GM19397 (cell line): ENCODE results near the gene ZMIZ1.
"Not testable (repeated sequence)": the region's sequence is repeated elsewhere in the genome, so short reads cannot be mapped to it uniquely, and the experiment has no call there.

Experiments
- ATAC-seq: cut with Tn5 transposase; IDR thresholded peaks from one replicate; pipeline ENCODE4 v1.9.1; 2021; ENCODE audit warnings: mild to moderate bottlenecking, moderate library complexity; ENCODE audit not compliant: unreplicated experiment

The ZMIZ1 gene

DNA sequence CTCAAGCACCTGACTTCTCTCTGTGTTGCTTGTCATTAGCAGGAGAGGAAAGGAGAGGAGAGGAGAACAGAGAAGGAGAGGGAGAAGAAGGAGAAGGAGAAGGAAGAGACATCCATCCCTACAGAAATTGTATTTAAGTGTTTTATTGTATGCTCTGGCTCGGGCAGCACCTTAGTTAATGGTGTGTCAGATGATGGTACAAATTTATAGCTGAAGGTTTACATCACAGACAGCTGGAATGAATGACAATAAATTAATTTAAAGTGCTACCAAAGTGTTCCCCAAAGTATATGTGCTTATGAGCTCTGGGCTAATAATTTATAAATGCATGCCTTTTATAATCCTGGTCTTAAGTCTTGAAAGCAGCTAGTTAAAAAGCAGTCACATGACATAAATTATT, 38.1 kb upstream of the ZMIZ1 start:
- no peak for ATAC-seq

DNA sequence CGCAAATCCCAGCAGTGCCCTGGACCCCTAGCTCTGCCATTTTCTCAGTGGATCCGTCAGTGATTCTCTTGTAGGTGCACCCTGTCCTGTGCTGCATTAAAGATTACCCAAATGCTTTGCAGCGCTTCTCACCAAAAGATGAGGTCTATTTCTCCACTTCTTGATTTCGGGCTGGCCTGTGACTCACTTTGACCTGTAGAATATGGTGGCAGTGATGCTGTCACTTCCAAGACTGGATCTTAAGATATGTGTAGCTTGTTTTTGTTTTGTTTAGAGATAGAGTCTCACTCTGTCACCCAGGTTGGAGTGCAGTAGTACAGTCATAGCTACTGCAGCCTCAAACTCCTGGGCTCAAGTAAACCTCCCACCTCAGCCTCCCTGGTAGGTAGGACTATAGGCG, 37.0 kb upstream of the ZMIZ1 start:
- ATAC-seq = no peak

DNA sequence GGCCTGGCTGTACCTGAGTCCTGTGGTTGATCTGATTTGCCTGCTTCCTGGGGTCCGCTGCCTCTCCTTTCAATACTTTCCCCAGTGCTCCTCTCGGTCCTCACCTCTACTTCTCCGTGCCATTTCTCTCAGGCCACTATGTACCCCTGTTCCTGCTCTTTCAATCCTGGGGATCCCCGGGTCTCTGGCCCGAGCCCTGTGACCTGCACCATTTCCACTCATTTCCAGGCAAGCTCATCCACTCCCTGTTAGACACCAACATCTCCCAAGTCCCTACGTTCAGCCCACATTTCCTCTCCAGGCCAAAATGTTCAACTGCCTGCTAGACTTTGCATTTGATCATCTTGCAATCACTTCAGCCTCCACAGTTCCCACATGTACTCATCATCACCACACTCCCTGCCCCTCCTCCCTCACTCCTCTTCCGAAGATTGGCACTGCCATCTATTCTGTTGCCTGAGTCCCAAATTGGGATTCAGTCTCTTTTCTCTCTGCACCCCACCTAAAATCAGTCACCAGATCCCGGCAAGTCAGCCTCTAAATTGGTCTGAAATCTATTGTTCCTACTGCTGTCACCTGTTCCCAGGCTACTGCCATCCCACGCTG, 34.4 kb upstream of the ZMIZ1 start:
- no peak for ATAC-seq

DNA sequence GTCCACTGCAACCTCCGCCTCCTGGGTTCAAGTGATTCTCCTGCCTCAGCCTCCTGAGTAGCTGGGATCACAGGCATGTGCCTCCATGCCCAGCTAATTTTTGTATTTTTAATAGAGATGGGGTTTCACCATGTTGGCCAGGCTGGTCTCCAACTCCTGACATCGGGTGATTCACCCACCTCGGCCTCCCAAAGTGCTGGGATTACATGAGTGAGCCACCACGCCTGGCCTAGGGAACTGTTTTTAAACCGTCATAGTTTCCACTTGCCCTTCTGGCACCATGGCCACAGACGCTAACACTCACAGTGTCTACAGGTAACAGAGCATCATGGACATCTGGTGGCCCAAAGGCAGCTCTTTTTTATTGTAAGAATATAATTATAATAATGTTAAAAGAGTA, 32.4 kb upstream of the ZMIZ1 start:
- ATAC-seq = not testable (repeated sequence)

DNA sequence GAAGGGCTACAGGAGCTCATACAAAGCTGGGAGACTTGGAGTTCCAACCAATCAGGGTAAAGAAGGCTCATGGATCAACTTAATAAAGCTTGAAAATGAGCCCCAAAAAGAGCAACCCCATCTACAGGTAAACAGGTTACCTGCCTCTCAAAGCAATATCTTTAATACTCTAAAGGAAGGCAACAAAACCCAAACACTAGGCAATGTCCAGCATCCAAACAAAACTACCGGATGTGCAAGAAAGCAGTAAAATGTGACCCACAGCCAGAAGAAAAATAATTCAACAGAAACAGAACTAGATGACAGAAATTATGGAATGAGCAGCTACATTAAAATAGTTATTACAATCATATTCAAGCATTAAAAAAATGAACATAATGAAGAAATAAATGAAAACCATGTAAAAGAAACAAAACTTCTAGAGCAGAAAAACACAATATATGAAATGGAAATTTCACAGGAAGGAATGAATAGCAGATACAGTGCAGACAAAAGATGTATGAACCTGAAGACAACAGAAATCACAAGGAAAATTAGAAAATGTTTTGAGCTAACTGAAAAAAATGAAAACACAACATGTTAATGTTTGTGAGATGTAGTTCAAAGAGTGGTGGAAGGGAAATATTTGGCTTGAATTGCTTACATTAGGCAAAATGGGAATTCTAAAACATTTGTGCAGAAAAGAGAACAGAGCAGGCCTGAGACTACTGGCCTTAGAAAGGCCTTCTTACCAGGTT, 30.5 kb upstream of the ZMIZ1 start:
- no peak for ATAC-seq

DNA sequence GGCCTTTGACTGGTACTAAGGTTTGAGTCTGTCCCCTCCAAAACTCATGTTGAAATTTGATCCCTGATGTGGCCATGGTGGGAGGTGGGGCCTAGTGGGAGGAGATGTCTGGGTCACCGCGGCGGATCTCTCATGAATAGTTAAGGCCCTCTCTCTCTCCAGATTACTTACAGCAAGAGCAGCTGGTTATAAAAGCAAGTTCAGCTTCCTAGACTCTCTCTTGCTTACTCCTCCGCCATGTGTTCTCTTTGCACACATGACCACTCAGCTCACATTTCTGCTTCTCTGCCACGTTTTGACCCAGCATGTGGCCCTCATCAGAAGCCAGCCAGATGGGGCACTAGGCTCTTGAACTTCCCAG, 29.9 kb upstream of the ZMIZ1 start:
- ATAC-seq = no peak

DNA sequence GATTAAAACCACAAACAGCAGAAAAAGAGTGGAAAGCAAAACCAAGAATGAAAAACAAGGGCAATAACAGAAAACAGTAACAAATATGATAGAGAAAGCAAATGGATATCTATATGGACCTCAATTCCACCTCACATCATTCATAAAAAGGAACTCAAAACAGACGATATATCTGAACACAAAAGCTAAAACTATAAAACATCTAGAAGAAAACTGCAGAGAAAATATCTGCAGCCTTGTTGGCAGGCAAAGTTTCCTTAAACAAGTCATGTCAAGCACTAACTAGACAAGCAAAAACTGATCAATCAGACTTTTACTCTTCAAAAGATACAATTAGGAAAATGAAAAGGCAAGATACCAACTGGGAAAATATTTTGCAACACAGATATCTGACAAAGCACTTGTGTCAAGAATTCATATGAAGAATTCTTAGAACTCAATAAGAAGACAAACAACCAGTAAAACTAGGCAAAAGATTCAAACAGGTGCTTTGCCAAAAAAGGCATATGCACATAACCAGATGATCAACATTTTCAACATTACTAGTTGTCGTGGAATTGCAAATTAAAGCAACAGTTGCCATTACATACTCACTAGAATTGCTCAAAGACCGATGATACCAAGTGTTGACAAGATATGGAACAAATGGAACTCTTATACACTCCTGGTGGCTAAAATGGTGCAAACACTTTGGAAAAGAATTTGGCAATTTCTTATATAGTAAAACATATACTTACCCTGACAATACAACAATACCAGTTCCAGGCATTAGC, 25.9 kb upstream of the ZMIZ1 start:
- no peak for ATAC-seq

DNA sequence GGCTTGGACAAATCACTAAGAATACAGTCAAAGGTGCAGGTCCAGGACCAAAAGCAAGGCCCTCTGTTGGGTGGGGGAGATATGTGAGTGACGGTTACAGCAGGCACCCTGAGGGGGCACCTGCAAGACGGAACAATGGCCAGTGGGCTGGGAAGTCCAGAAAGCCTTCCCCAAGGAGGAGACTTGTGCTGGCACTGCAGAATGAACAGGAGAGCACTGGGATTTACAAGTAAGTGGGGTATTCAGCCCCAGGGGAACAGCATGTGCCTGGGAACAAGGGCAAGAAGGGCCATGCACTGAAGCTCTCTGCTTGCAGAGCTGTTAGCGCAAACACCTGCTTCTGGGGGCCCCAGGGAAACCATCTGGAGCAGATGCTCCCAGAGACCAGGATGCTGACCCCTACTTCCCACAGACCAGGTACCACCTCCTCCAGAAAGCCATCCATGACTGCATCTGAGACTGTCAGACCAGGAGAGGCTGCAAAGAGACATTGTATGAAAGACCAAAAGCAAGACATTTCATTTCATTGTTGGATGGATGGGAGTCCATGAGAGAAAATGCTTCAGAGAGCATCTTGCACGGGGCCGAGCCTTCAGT, 24.6 kb upstream of the ZMIZ1 start:
- ATAC-seq = no peak

DNA sequence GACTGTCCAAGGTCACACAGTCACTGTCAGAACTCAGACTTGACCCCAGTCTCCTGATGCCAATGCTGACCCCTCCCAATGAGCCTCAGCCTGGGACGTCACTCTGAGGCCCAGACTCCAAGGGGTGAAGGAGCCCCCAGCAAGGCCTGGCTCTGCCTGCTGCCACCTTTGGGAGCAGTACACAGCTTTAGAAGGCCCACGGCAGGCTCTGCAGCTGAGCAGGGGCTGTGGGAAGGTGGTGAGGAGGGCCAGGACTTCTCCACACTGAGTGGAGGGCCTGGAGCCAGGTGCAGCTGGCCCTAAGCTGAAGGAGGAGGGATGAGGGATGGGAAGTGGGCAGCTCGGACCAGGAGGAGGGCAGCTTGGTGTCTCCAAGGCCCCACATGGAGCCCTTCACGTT, 23.9 kb upstream of the ZMIZ1 start:
- ATAC-seq = no peak

DNA sequence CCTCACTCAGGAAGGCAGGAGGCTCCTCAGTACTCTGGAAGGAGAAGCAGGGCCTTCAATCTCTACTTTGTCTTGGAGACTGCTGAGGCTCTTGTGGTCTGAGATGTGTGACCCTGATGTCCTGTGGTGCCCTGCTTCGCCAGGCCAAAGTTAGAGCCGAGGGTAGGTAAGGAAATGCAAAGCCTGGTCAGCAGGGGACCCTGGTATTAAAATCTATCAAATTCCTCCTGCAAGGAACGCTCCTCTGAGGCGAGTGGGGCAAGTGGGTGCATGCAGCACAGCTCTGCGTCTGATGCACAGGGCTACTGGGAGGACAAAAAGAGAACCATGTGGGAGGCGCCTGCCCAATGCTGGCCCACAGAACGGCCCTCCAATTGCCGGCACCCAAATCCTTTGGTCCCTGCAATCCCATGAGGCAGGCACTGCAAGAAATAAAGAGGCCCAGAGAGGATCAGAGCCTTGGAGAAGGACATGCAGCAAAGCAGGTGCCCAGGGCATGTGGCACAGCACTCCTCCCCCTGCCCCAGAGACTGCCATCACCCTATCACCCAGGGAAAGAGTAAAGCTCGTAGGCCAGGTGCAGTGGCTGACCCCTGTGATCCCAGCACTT, 23.1 kb upstream of the ZMIZ1 start:
- ATAC-seq = no peak

DNA sequence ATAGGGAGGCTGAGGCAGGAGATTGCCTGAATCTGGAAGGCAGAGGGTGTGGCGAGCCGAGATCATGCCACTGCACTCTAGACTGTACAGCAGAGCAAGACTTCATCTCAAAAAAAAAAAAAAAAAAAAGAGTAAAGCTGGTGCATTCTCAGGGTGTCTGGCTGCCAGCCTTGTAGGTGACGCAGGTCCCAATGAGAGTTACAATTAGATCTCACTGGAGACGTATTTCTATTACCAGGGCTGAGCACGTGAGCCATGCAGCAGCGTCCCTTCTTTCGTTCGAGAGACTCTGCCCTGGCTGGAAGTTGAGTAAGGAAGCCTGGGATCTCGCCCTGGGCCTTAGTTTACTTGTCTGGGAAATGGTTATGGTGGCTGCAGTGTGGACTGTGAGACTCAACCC, 22.4 kb upstream of the ZMIZ1 start:
- no peak for ATAC-seq

DNA sequence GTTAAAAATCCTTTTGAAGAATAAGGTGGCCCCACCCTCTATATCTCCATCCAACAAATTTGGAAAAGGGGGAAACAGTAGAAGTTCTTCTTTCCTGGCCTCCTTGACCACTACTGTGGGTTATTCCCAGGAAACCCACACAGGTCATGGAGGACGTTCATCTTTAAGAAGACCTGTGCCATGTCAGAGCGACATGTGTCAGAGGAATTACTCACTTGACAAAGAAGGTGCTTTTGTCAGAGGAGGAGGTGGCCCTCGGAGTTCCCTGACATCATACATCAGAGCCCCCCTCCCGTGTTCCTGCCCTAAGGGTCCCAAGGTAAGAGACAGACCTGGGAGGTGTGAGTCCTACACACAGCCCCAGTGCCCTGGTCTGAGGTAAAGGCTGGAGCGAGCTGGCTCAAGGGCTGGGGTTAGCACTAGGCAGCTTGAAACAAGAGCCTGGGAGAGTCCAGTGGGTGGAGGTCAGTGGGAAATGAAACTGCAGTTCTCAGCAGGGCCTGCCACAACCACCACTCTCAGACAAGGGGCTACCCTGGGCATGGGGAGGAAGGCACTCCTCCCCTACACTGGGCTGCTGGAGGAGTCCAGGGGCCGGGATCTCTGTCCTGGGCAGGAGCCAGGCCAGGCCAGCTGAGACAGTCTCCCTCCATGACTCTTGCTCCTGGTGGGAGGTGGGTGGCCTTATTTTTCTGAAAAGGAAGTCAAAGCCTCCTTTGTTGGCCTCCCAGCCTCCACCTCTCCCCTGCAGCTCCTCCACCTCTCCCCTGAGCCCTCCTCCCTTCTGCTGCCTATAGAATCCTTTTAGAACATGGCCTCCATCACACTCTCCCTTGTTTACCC, 21.8 kb upstream of the ZMIZ1 start:
- no peak for ATAC-seq

DNA sequence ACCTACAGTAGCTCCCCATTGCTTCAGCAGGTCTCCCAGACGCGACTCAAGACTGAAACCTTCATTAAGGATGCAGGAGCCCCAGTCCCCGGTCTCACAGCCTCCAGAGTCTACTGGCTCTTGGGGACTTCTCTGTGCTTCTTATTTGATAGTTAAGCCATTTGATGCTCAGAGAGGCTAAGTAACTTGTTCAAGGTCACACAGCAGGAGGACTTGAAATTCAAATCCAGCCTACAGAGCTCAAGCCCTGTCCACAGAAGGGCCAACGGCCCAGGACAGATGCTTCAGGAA, 21.2 kb upstream of the ZMIZ1 start:
- ATAC-seq = no peak

DNA sequence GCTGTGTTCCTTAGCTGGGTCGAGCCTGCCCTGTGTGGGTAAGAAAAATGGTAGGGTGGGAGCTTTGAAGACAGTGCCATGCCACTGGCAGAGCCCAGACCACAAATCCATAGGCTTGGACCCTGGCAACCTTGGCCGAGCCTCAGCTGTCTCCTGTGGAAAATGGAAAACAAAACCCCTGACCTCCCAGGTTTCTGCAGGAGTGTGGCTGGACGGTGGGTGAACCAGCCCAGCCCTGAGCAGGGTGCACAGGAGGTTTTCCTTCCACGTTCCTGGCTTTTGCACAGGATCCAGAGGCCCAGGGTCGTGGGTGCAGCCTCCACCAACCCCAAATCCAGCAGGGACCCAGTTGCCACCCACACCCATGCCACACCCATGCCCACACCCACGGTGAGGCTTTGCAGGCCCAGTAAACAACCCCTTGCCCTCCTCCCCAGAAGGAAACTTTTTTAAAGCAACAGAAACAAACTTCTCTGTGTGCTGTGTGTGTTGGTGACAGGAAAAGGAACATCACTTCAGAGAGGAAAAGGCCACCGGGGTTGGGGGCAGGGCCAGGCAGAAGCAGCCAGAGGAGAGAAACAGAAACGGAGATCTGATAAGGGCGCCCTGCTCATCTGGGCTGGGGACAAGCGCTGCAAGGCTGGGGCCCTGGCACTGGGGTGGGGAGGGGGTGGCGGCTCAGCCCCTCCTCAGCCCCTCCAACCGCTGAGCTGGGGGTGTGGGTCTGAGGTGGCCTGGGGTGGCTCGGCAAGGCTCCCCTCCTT, 20.7 kb upstream of the ZMIZ1 start:
- ATAC-seq = no peak

DNA sequence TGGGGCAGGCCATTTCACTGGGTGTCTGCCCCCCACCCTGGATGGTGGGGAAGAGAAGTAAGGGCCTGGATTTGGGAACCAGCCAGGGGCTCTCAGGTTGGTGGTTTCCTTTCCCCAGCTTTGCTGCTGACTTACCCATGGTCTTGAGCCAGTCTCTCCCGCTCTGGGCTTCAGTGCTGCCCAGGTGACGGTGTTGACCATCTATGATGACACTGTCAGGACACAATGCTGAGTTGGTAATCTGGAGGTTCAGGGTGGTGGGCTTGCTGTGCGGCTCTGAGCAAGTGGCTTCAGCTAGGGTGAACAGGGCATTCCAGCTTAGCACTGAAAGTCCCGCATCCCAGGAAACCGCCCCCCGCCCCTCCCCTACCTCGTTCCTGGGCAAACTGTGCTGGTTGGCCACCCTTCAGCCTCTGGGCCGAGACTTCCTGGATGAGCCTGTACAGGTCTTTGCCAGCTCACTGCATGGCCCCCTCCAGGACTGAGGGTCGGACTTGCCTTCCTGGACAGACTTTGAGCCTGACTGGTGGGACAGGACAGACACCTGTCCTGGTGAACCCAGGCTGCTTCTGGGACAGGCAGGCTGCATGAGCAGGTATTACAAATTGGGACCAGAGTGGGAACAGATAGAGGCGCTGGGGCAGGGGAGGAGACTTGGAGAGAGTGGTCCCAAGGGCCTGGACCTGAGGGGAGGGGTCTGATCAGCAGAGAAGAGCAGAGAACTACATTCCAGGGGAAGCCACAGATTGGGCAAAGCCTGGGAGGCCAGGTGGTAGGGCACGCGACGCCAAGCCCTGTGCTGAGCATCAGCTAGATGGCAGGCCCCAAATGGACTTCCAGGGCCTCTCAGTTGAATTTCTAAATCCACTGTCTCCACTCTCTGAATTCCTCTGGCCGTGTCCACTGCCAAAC, 19.9 kb upstream of the ZMIZ1 start:
- no peak for ATAC-seq

DNA sequence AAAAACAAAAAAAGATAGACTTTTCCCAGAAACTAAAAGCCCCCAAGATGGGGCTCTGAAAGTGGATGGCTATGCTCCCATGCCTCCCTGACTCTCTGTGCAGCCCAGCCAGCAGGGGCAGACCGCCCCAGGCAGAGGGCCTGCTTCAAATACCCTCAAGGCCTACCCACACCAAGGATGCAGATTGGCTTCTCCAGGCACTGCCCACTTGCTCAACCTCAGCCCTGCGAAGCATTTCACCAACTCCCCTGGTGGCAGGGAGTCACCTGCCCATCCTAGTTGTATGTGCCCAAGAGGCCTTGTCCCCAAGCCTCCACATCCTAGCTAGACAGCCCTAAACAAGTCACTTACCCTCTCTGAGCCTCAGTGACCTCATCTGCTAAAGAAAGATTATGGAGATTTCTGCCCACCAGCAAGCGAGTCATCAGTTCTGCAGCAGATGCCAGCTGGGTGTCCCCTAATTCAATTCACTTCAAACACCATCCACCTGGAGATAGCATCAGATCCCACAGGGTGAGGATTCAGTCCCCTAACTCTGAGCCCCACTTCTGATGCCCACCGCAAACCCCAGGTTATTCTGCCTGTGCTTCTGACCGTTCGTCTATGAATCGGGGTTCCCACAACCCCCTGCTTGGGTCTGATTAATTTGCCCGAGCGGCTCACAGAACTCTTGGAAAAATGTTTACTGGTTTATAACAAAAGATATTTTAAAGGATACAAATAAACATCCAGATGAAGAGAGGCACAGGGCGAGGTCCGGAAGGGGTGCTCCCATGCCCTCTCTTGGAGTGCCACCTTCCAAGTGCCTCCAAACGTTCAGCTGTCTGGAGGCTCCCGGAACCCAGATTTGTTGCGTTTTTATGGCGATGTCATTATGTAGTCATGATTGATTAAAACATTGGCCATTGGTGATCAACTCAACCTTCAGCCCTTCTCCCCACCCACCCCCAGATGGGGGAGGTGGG, 18.6 kb upstream of the ZMIZ1 start:
- ATAC-seq = no peak

DNA sequence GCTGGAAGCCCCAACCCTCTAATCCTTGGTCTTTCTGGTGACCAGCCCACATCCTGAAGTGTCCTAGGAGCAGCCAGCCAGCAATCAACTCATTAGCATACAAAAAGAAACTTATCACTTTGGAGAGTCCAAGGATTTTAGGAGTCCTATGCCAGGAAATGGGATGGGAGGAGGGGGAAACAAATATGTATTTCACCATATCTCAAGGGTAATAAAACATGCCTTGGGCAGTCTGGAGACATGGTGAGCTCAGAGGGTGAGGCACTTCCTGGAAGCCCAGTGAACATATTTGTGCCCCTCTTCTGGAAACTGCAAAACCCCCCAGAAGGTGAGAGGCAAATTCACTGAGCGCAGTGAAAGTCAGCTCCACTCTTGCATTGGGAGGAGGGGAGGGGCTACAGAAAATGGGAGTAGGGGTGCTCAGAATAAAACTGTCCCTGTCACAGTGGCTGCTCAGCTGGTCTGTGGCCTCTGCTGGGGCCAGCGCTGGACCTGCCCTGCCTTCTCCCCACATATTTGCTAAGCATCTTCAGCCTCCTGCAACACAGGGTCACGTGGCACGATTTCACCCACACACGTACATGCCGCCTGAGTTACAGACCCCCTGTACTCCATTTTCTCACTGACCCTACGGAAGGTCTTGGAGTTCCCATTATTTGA, 17.7 kb upstream of the ZMIZ1 start:
- ATAC-seq = no peak
